CD4-positive, alpha-beta memory T cell (primary cell): ENCODE results near the gene ANAPC15. TPM values are rescaled to one million over a fixed set of nuclear protein-coding genes. Genes with fewer than 3 reads are reported as not detected.
"Not testable (repeated sequence)": the region's sequence is repeated elsewhere in the genome, so short reads cannot be mapped to it uniquely, and the experiment has no call there.

Experiments
- CTCF ChIA-PET: fragments of 350-600 bp; sonication (Branson Sonifier 250); formaldehyde crosslinking; loops from one replicate; lab custom pipeline; 2021; ENCODE audit warnings: inconsistent platforms; ENCODE audit not compliant: partially characterized antibody; lab: Charles Lee
- POLR2A ChIA-PET: fragments of 350-600 bp; sonication (Branson Sonifier 250); formaldehyde crosslinking; loops from one replicate; lab custom pipeline; 2021; ENCODE audit not compliant: partially characterized antibody; lab: Charles Lee
- DNase-seq, 5 donors: peaks; one replicate each; pipeline versions ENCODE4 v3.0.0 to v3.0.0-alpha.2; 2020 to 2022; ENCODE audit warnings: mixed read lengths in 1 of 5
- H3K27ac ChIP-seq: one replicate; pipeline ENCODE4 v1.7.0; 2013; ENCODE audit warnings: low read depth, low read length
- H3K27me3 ChIP-seq: 2 replicates; pipeline ENCODE4 v1.7.0; 2013; ENCODE audit warnings: mild to moderate bottlenecking, low read length, moderate library complexity; ENCODE audit not compliant: insufficient read depth
- H3K36me3 ChIP-seq: 2 replicates; pipeline ENCODE4 v1.7.0; 2013; ENCODE audit warnings: mild to moderate bottlenecking, low read length, moderate library complexity; ENCODE audit not compliant: insufficient read depth
- H3K4me1 ChIP-seq: 2 replicates; pipeline ENCODE4 v1.7.0; 2013; ENCODE audit warnings: mild to moderate bottlenecking, low read length, moderate library complexity; ENCODE audit not compliant: insufficient read depth
- H3K4me3 ChIP-seq, 2 donors: one replicate each; pipeline ENCODE4 v1.7.0; 2013; ENCODE audit warnings: low read length in 2 of 2, mild to moderate bottlenecking in 1 of 2
- H3K9me3 ChIP-seq, 2 donors: one replicate each; pipeline ENCODE4 v1.7.0; 2013; ENCODE audit warnings: low read length in 2 of 2, control low read depth in 1 of 2; ENCODE audit not compliant: control insufficient read depth in 1 of 2
- H3K27ac Mint-ChIP-seq, 7 donors: one replicate each; pipeline ENCODE4 v1.8.0; 2020 to 2021; ENCODE audit warnings: mixed read lengths in 7 of 7, mild to moderate bottlenecking in 6 of 7, inconsistent platforms in 3 of 7, moderate library complexity in 3 of 7
- H3K27me3 Mint-ChIP-seq, 2 donors: one replicate each; pipeline ENCODE4 v1.8.0; 2020 to 2021; ENCODE audit warnings: mixed read lengths in 2 of 2
- H3K36me3 Mint-ChIP-seq, 2 donors: one replicate each; pipeline ENCODE4 v1.8.0; 2020 to 2021; ENCODE audit warnings: mixed read lengths in 2 of 2, inconsistent platforms in 1 of 2, mild to moderate bottlenecking in 1 of 2
- H3K4me1 Mint-ChIP-seq, 4 donors: one replicate each; pipeline ENCODE4 v1.8.0; 2020 to 2021; ENCODE audit warnings: mixed read lengths in 4 of 4, mild to moderate bottlenecking in 1 of 4
- H3K4me3 Mint-ChIP-seq, 8 donors: one replicate each; pipeline ENCODE4 v1.8.0; 2020 to 2021; ENCODE audit warnings: mixed read lengths in 8 of 8, mild to moderate bottlenecking in 7 of 8, moderate library complexity in 6 of 8, inconsistent platforms in 3 of 8
- H3K9me3 Mint-ChIP-seq, 8 donors: one replicate each; pipeline ENCODE4 v1.8.0; 2020 to 2021; ENCODE audit warnings: mixed read lengths in 8 of 8, mild to moderate bottlenecking in 5 of 8, inconsistent platforms in 3 of 8, moderate library complexity in 1 of 8
- intact Hi-C: fragments of 100-400 bp; cut with micrococcal nuclease; formaldehyde crosslinking; loops from one replicate; pipeline ENCODE4 v1.15.1; 2023
- polyA plus RNA-seq, 2 donors: library from polyadenylated mRNA; unstranded; fragments of 300-500 nt; fragmentation: Illumina TruSeq; gene quantifications; one replicate each; pipeline ENCODE4 v1.2.3, GENCODE V29; 2021
- total RNA-seq, 2 experiments: library from RNA; stranded (reverse); gene quantifications; one replicate each; pipeline ENCODE4 v1.2.3, GENCODE V29; 2021

The ANAPC15 gene
- total RNA-seq: 10 to 100 TPM; 38.6 to 40.2 TPM
- 100 to 1,000 TPM in 1 of 2 donors, 10 to 100 TPM in 1; 84.5 to 105 TPM for polyA plus RNA-seq

DNA sequence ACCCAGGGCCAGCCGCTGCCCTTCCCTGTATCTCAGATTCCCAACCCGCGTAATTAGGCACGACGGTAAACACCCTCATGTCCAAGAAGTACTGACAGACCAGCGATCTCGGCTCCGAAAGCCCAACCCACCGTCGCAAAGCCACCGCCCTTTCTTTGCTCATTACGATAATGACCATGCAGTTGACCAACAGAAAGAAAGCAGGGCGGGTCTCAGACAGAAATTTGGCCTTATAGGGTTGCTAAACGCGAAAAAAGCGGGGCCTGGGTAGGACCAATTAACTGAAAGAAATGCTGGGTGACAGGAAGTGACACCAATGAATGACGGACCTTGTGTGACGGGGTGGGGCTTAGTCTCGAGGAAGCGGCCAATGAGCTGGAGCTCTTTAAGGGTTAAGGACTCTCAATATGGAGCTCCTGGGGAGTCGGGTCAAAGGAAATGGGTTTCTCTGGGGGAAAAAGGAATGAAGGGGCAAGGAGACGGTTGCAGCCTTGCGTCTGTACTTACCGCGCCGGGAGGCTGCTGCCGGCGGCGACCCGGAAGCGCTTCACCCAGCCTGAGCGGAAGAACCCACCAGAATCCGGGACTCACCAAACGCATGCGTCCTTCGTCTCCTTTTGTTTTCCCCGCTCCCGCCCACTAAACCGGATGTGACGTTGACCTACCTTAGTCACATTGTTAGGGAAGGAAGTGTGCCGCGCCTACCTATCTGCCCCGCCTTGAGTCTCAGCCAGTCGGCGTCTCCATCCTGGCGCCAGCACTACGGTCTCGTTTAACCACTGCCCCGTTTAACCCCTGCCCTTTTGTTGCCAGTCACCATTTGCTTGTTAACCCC is at the start of gene ANAPC15:
Gene ANAPC15, minus strand, starts transcription at position 553 of the 835 bp plus-strand sequence. CDS start 1,419 bp downstream, outside the sequence.
- Histone ChIP-seq H3K36me3 (no peaks in the 10 kb centered on the region), H3K9me3 (no peaks in the 10 kb centered on the region), H3K27me3 (no peaks in the 10 kb centered on the region), H3K4me3 (peak within 1 kb of the TSS; percentile 79 to 97), H3K4me1 (peaks cover 18% of the 10 kb centered on the region), H3K27ac (peak within 1 kb of the TSS; percentile 97)
- Mint-ChIP-seq H3K9me3 (no peaks in the 10 kb centered on the region), H3K4me3 (peak within 1 kb of the TSS; percentile 96 to 99 (median 97)), H3K27ac (peak within 1 kb of the TSS; percentile 98 to 100 (median 99)), H3K36me3 (peaks cover 12 to 19% of the 10 kb centered on the region in 2 donors), H3K27me3 (peaks cover 2 to 3% of the 10 kb centered on the region in 2 donors), H3K4me1 (peaks cover 15 to 34% (median 23%) of the 10 kb centered on the region in 4 donors)
- intact Hi-C loops: loop anchor here (1.0 to 2.0 kb wide), 6 partner anchors 9 to 184 kb away; partner anchors contain the start of genes LAMTOR1, LRRC51, NUMA1 and XNDC1N
- peak; percentile 98 to 100 (median 99) for DNase-seq
- ChIA-PET CTCF (interaction anchor here (0.8 to 3.5 kb wide), 7 partner anchors 8 to 111 kb away, joined by 3 to 11 read pairs (median 5); no protein-coding TSS in a partner anchor), POLR2A (interaction anchor here (0.7 to 3.9 kb wide), 23 partner anchors 10 to 682 kb away, joined by 3 to 64 read pairs (median 5); partner anchors contain the start of genes IL18BP, INPPL1, LAMTOR1 and RNF121)

DNA sequence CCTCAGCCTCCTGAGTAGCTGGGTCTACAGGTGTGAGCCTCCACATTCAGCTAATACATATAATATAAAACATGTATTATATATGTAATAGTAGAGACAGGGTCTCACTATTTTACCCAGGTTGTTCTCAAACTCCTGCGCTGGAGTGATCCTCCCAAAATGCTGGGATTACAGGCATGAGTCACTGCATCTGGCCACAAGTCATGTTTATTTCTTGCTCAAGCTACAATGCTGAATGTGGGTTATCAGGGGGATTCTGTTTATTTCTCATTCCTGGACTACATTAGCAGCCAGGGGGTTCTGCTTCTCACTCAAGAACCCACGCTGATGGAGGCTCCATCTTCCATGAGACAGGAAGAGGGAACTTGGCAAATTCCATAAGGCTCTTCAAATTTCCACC is 47.8 kb upstream of the ANAPC15 start:
- Histone ChIP-seq H3K36me3 (no peaks in the 10 kb centered on the region), H3K27ac (no peak overlapping the region), H3K4me3 (no peak overlapping the region), H3K27me3 (no peaks in the 10 kb centered on the region), H3K9me3 (no peaks in the 10 kb centered on the region), H3K4me1 (no peaks in the 10 kb centered on the region)
- Mint-ChIP-seq H3K36me3 (no peaks in the 10 kb centered on the region), H3K4me1 (no peaks in the 10 kb centered on the region), H3K4me3 (no peak overlapping the region), H3K27me3 (peaks cover 15 to 21% of the 10 kb centered on the region in 2 donors), H3K27ac (no peak overlapping the region), H3K9me3 (no peaks in the 10 kb centered on the region)
- intact Hi-C loops: no loop called here
- POLR2A ChIA-PET: no interaction called here
- no peak for DNase-seq
- CTCF ChIA-PET: interaction anchor here (1.5 kb wide), 1 partner anchor 16 kb away, joined by 9 read pairs; no protein-coding TSS in a partner anchor

DNA sequence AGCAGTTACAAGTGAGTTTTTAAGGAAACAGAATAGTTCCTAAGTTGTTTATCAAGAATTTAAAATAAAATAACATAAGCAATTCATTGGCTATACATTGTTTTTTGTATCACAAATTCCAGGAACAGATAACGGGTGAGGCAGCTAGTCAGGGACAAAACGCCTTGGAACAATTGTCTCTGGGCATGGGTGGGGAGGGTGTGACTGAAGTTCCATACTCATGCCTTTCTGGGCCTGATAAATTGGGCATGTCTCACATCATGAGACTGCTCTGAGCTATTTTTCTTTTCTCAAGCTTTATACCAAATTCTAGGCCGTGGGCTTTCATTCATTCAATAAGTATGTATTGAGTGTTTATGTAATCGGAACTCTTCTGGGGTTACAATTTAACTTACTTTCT is 44.6 kb upstream of the ANAPC15 start:
- Mint-ChIP-seq H3K9me3 (no peaks in the 10 kb centered on the region), H3K4me1 (no peaks in the 10 kb centered on the region), H3K27ac (no peak overlapping the region), H3K4me3 (no peak overlapping the region), H3K27me3 (peaks cover 12 to 22% of the 10 kb centered on the region in 2 donors), H3K36me3 (no peaks in the 10 kb centered on the region)
- no peak overlapping the region for H3K27ac ChIP-seq
- no peaks in the 10 kb centered on the region for H3K9me3 ChIP-seq
- ChIA-PET CTCF (interaction anchor here (0.8 to 3.2 kb wide), 5 partner anchors 9 to 132 kb away, joined by 3 to 16 read pairs (median 3); no protein-coding TSS in a partner anchor), POLR2A (no interaction called here)
- H3K27me3 ChIP-seq: no peaks in the 10 kb centered on the region
- no peaks in the 10 kb centered on the region for H3K4me1 ChIP-seq
- no peaks in the 10 kb centered on the region for H3K36me3 ChIP-seq
- intact Hi-C loops: no loop called here
- no peak for DNase-seq
- H3K4me3 ChIP-seq: no peak overlapping the region

DNA sequence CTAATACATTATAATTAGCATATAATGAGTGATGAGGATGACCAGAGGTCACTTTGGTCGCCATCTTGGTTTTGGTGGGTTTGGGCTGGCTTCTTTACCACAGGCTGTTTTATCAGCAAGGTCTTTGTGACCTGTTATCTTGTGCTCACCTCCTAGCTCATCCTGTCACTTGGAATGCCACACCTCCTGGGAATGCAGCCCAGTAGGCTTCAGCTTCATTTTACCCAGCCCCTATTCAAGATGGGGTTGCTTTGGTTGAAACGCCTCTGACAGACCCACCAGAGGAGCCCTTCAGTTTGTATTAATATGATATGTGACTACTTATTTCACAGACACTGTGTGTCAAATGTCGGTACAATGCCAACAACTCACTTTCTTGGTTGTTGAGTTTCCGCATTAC is 43.3 kb upstream of the ANAPC15 start:
- H3K27ac Mint-ChIP-seq: no peak overlapping the region
- no peaks in the 10 kb centered on the region for H3K27me3 ChIP-seq
- ChIA-PET CTCF (interaction anchor here (1.0 to 3.2 kb wide), 2 partner anchors 11 to 27 kb away, joined by 6 to 16 read pairs; no protein-coding TSS in a partner anchor), POLR2A (no interaction called here)
- H3K4me1 ChIP-seq: no peaks in the 10 kb centered on the region
- H3K4me3 ChIP-seq: no peak overlapping the region
- H3K4me1 Mint-ChIP-seq: no peaks in the 10 kb centered on the region
- H3K9me3 Mint-ChIP-seq: no peaks in the 10 kb centered on the region
- DNase-seq: no peak
- no peak overlapping the region for H3K4me3 Mint-ChIP-seq
- no peak overlapping the region for H3K27ac ChIP-seq
- peaks cover 8 to 23% of the 10 kb centered on the region in 2 donors for H3K27me3 Mint-ChIP-seq
- H3K9me3 ChIP-seq: no peaks in the 10 kb centered on the region
- H3K36me3 Mint-ChIP-seq: no peaks in the 10 kb centered on the region
- intact Hi-C loops: no loop called here
- no peaks in the 10 kb centered on the region for H3K36me3 ChIP-seq

DNA sequence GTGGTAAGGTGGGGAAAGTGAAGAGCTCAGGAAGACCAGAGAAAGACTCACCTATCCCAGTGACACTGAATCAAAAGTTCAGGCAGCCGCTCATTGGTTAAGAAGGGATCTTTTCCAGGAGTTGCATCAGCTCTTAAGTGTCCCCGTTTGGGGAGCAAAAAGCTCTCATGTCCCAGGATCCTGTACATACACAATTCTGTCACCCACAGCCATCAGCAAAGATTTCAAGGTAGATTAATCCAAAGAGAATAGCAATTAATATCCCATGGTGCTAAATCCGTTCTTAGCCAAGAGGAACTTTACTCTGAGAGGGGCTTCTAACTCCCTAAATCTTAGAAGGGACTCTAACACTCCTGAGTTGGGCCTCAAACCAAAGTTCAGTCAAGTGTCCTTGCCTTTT is 42.3 kb upstream of the ANAPC15 start:
- Mint-ChIP-seq H3K36me3 (no peaks in the 10 kb centered on the region), H3K9me3 (no peaks in the 10 kb centered on the region), H3K27ac (peak overlapping the region in 1 of 7 donors; percentile 16), H3K4me3 (no peak overlapping the region), H3K27me3 (peaks cover 5 to 16% of the 10 kb centered on the region in 2 donors), H3K4me1 (no peaks in the 10 kb centered on the region)
- Histone ChIP-seq H3K4me1 (no peaks in the 10 kb centered on the region), H3K9me3 (no peaks in the 10 kb centered on the region), H3K36me3 (no peaks in the 10 kb centered on the region), H3K27ac (no peak overlapping the region), H3K4me3 (no peak overlapping the region), H3K27me3 (no peaks in the 10 kb centered on the region)
- ChIA-PET POLR2A (no interaction called here), CTCF (interaction anchor here (2.7 kb wide), 1 partner anchor 10 kb away, joined by 22 read pairs; no protein-coding TSS in a partner anchor)
- no peak for DNase-seq
- intact Hi-C loops: no loop called here

DNA sequence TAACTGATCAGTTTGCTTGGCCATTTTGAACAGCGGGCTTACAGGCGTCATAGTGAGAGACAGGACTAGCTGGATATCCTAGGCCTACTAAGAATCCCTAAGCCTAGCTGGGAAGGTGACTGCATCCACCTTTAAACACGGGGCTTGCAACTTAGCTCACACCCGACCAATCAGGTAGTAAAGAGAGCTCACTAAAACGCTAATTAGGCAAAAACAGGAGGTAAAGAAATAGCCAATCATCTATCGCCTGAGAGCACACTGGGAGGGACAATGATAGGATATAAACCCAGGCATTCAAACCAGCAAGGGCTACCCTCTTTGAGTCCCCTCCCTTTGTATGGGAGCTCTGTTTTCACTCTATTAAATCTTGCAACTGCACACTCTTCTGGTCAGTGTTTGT is 41.4 kb upstream of the ANAPC15 start:
- H3K9me3 ChIP-seq, DNase-seq, H3K27me3 ChIP-seq, H3K36me3 Mint-ChIP-seq, POLR2A ChIA-PET, H3K36me3 ChIP-seq, H3K27me3 Mint-ChIP-seq, H3K27ac ChIP-seq, H3K4me1 ChIP-seq, H3K9me3 Mint-ChIP-seq, H3K27ac Mint-ChIP-seq, H3K4me1 Mint-ChIP-seq, intact Hi-C loops, H3K4me3 ChIP-seq: not testable (repeated sequence)
- peak overlapping the region in 1 of 8 donors; percentile 59 for H3K4me3 Mint-ChIP-seq
- CTCF ChIA-PET: interaction anchor here (1.6 to 2.7 kb wide), 2 partner anchors 9 to 177 kb away, joined by 5 to 22 read pairs; no protein-coding TSS in a partner anchor

DNA sequence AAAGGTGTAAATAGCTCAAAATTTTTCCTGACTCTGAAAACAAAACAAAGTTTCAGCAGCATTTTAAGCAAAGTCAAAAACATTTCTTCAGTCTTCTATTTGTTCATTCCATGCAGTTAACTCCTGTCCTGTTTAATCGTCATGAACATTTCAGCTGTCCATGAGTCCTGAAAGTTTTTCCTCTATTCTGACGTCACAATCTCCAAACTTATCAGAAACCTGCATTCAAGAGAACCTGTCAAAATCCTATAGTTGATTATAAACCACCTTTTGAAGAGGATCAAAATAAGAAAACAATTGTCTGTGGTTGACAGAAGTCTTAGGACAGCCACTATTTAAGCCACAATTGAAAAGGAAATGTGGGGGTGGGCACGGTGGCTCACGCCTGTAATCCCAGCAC is 38.4 kb upstream of the ANAPC15 start:
- ChIA-PET POLR2A (no interaction called here), CTCF (no interaction called here)
- peaks cover 2 to 5% of the 10 kb centered on the region in 2 donors for H3K27me3 Mint-ChIP-seq
- H3K36me3 ChIP-seq: no peaks in the 10 kb centered on the region
- no peak for DNase-seq
- H3K27ac Mint-ChIP-seq: no peak overlapping the region
- H3K9me3 Mint-ChIP-seq: no peaks in the 10 kb centered on the region
- no peaks in the 10 kb centered on the region for H3K9me3 ChIP-seq
- H3K4me3 ChIP-seq: no peak overlapping the region
- intact Hi-C loops: no loop called here
- H3K27me3 ChIP-seq: no peaks in the 10 kb centered on the region
- H3K4me1 Mint-ChIP-seq: no peaks in the 10 kb centered on the region
- H3K4me1 ChIP-seq: no peaks in the 10 kb centered on the region
- H3K36me3 Mint-ChIP-seq: no peaks in the 10 kb centered on the region
- H3K4me3 Mint-ChIP-seq: no peak overlapping the region
- no peak overlapping the region for H3K27ac ChIP-seq
